Prostate gland (tissue), 2 donors: ENCODE results near the gene CDK8.

ENCODE experiments used
- POLR2A ChIP-seq: fragments of 450-650 bp; IDR thresholded peaks from one replicate; pipeline ENCODE4 v1.6.1; 2016; ENCODE audit warnings: antibody characterized with exemption, mild to moderate bottlenecking
- TF ChIP-seq, protein P1 (sequence below), 4 experiments: fragments of 200-600 bp in 2 of 4; fragments of 450-650 bp in 2 of 4; sonication (generic) in 2 of 4; IDR thresholded peaks; 1 replicate in 3 of 4; 2 replicates in 1 of 4; pipeline ENCODE4 v1.5.1; 2016 to 2019; ENCODE audit warnings: antibody characterized with exemption in 4 of 4, mild to moderate bottlenecking in 2 of 4, moderate library complexity in 2 of 4

DNA sequence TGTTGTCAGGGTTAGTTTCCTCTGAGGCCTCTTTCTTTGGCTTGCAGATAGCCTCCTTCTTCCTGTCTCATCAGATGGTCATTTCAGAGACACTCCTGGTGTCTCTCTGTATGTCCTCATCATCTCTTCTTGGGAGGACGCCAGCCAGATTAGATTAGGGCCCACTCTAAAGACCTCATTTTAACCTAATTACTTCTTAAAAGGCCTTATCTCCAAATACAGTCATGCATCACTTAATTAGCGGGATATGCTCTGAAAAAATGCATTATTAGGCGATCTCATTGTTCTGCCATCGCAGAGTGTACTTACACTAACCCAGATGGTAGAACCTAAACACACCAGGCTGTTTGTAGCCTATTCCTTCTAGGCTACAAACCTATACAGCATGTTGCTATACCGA lies 89.0 kb downstream of the CDK8 start:
- TF ChIP-seq, protein P1, sequence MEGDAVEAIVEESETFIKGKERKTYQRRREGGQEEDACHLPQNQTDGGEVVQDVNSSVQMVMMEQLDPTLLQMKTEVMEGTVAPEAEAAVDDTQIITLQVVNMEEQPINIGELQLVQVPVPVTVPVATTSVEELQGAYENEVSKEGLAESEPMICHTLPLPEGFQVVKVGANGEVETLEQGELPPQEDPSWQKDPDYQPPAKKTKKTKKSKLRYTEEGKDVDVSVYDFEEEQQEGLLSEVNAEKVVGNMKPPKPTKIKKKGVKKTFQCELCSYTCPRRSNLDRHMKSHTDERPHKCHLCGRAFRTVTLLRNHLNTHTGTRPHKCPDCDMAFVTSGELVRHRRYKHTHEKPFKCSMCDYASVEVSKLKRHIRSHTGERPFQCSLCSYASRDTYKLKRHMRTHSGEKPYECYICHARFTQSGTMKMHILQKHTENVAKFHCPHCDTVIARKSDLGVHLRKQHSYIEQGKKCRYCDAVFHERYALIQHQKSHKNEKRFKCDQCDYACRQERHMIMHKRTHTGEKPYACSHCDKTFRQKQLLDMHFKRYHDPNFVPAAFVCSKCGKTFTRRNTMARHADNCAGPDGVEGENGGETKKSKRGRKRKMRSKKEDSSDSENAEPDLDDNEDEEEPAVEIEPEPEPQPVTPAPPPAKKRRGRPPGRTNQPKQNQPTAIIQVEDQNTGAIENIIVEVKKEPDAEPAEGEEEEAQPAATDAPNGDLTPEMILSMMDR (IDR thresholded peaks at IDR 0.05): no peak
- no peak for TF ChIP-seq POLR2A
